ENCODE data around the gene TOR4A. TPM values are rescaled to one million over a fixed set of nuclear protein-coding genes. Genes with fewer than 3 reads are reported as not detected.

Gene TOR4A
- total and polyA plus RNA-seq, 9 of the 15 experiments (the other 6 are each of a cell fraction or from before 2014, with no cell fraction given): 3.9 to 49.2 (median 8.8) TPM

GRCh38 chr9:137295849-137296669 is 18.5 kb downstream of the TOR4A start:
- Histone ChIP-seq H3K9ac (ENCODE audit: insufficient read depth in 1 of 2, low read depth in 2 of 2, low read length in 2 of 2) (peak overlapping the region; percentile 56 to 87), H3K9me1 (ENCODE audit: control insufficient read depth, insufficient read depth, low read length) (no peaks in the 10 kb centered on the region), H3K9me3 (replicated peaks; ENCODE audit: control insufficient read depth, insufficient read depth, low read depth, low read length) (0 out of 2 replicates have a peak, but pooled peaks cover 1% of the 10 kb centered on the region), H2AFZ (ENCODE audit: low read depth, low read length) (peak overlapping the region; percentile 68), H3K4me3 (peak overlapping the region; percentile 55), H3K4me2 (ENCODE audit: insufficient read depth, low read length) (peak overlapping the region; percentile 60), H3K4me1 (replicated peaks in 1 of 2; ENCODE audit: control insufficient read depth in 2 of 2, insufficient read depth in 2 of 2, low read length in 2 of 2) (peaks cover 21 to 59% of the 10 kb centered on the region in 2 experiments), H3K36me3 (ENCODE audit: control insufficient read depth, insufficient read depth, low read length) (peaks cover 8% of the 10 kb centered on the region; the same call in 1 of the 3 replicates), H4K20me1 (replicated peaks; ENCODE audit: control insufficient read depth, insufficient read depth, low read length) (peaks cover 10% of the 10 kb centered on the region), H3K79me2 (ENCODE audit: control insufficient read depth, insufficient read depth, low read length) (peaks cover 21% of the 10 kb centered on the region), H3K27me3 (ENCODE audit: control insufficient read depth in 2 of 2, insufficient read depth in 2 of 2, low read length in 2 of 2) (no peaks in the 10 kb centered on the region), H3K27ac (ENCODE audit: extremely low read depth, low read depth, low read length) (peak overlapping the region; percentile 62; the same call in 1 of the 3 replicates)
- in situ Hi-C loops (cut with MboI) (no loop called here), intact Hi-C loops (cut with micrococcal nuclease) (no loop called here)
- DNase-seq (ENCODE audit: extremely low read depth in 1 of 4, low spot score in 3 of 4) (peak; percentile 34 to 76 (median 68)), FAIRE-seq (no peak), ATAC-seq (peak; percentile 12; the same call in 2 of the 3 replicates)
- no TSS peak for BruUV-seq (replicated peaks)
- ChIA-PET CTCF (ENCODE audit: low intra/inter-chr PET ratio) (interaction anchor here (1.0 to 1.7 kb wide), 4 partner anchors 18 to 149 kb away, joined by 3 to 8 read pairs (median 4); partner anchors contain the start of gene TOR4A), POLR2A (interaction anchor here (0.9 to 2.3 kb wide), 3 partner anchors 9 to 127 kb away, joined by 3 to 12 read pairs (median 4); partner anchors contain the start of genes EXD3, NOXA1 and TOR4A)
- WGBS (ENCODE audit: insufficient coverage, low coverage, missing lambda C conversion rate): 28% methylated on average over 19 of the region's 78 CpGs
- TF ChIP-seq, protein P1, sequence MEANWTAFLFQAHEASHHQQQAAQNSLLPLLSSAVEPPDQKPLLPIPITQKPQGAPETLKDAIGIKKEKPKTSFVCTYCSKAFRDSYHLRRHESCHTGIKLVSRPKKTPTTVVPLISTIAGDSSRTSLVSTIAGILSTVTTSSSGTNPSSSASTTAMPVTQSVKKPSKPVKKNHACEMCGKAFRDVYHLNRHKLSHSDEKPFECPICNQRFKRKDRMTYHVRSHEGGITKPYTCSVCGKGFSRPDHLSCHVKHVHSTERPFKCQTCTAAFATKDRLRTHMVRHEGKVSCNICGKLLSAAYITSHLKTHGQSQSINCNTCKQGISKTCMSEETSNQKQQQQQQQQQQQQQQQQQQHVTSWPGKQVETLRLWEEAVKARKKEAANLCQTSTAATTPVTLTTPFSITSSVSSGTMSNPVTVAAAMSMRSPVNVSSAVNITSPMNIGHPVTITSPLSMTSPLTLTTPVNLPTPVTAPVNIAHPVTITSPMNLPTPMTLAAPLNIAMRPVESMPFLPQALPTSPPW (CRISPR knock-in tag; IDR thresholded peaks at IDR 0.05): peak; percentile 63
- TF ChIP-seq CCNT2 (IDR thresholded peaks at IDR 0.05; ENCODE audit: borderline replicate concordance, extremely low read depth, insufficient read length, low read depth, low read length) (peak; percentile 23), ELF1 (tag; IDR thresholded peaks at IDR 0.05) (0 out of 2 replicates have a peak, but pooled peaks have one; percentile 47), GABPA (tag; conservative IDR thresholded peaks at IDR 0.05; ENCODE audit: low read depth) (peak; percentile 12; the same call in 1 of the 2 replicates), EGR1 (conservative IDR thresholded peaks at IDR 0.05) (peak; percentile 75), POLR2G (IDR thresholded peaks at IDR 0.05; ENCODE audit: low read depth, low read length) (peak; percentile 19), ZFX (CRISPR knock-in tag; IDR thresholded peaks at IDR 0.05) (peak; percentile 41; the same call in 1 of the 2 replicates), ID3 (CRISPR knock-in tag; IDR thresholded peaks at IDR 0.05) (no peak), ID3 (tag; IDR thresholded peaks at IDR 0.05) (0 out of 2 replicates have a peak, but pooled peaks have one; percentile 13), PHF8 (IDR thresholded peaks at IDR 0.05; ENCODE audit: borderline replicate concordance, low read length) (peak; percentile 4; the same call in 1 of the 2 replicates), E2F3 (CRISPR knock-in tag; IDR thresholded peaks at IDR 0.05) (no peak)
- TF ChIP-seq, protein P2, sequence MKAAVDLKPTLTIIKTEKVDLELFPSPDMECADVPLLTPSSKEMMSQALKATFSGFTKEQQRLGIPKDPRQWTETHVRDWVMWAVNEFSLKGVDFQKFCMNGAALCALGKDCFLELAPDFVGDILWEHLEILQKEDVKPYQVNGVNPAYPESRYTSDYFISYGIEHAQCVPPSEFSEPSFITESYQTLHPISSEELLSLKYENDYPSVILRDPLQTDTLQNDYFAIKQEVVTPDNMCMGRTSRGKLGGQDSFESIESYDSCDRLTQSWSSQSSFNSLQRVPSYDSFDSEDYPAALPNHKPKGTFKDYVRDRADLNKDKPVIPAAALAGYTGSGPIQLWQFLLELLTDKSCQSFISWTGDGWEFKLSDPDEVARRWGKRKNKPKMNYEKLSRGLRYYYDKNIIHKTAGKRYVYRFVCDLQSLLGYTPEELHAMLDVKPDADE (conservative IDR thresholded peaks at IDR 0.05; ENCODE audit: control insufficient read depth, low read depth, low read length): 0 out of 2 replicates have a peak, but pooled peaks have one; percentile 30
- TF ChIP-seq, protein P3, sequence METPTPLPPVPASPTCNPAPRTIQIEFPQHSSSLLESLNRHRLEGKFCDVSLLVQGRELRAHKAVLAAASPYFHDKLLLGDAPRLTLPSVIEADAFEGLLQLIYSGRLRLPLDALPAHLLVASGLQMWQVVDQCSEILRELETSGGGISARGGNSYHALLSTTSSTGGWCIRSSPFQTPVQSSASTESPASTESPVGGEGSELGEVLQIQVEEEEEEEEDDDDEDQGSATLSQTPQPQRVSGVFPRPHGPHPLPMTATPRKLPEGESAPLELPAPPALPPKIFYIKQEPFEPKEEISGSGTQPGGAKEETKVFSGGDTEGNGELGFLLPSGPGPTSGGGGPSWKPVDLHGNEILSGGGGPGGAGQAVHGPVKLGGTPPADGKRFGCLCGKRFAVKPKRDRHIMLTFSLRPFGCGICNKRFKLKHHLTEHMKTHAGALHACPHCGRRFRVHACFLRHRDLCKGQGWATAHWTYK (CRISPR knock-in tag; IDR thresholded peaks at IDR 0.05): no peak
